Activated CD4-positive, alpha-beta memory T cell treated with anti-CD3 and anti-CD28 coated beads, Interleukin-2, amount 10 ng/mL, durations not matched to agents 7 days and 5 days (primary cell): ENCODE data around the gene NPS. TPM values are rescaled to one million over a fixed set of nuclear protein-coding genes. Genes with fewer than 3 reads are reported as not detected.

ENCODE experiments used
- CTCF ChIA-PET: fragments of 350-600 bp; sonication (Branson Sonifier 250); formaldehyde crosslinking; loops from one replicate; lab custom pipeline; 2021; ENCODE audit warnings: antibody characterized with exemption, inconsistent platforms; lab: Charles Lee
- POLR2A ChIA-PET: fragments of 350-600 bp; sonication (Branson Sonifier 250); formaldehyde crosslinking; loops from one replicate; lab custom pipeline; 2021; ENCODE audit warnings: antibody characterized with exemption; lab: Charles Lee
- DNase-seq: peaks from one replicate; pipeline ENCODE4 v3.0.0-alpha.2; 2020
- H3K27ac Mint-ChIP-seq: one replicate; pipeline ENCODE4 v1.8.0; 2021; ENCODE audit warnings: mild to moderate bottlenecking, mixed read lengths
- H3K27me3 Mint-ChIP-seq: one replicate; pipeline ENCODE4 v1.8.0; 2021; ENCODE audit warnings: mixed read lengths
- H3K36me3 Mint-ChIP-seq: one replicate; pipeline ENCODE4 v1.8.0; 2021; ENCODE audit warnings: low read depth, mixed read lengths
- H3K4me1 Mint-ChIP-seq: one replicate; pipeline ENCODE4 v1.8.0; 2021; ENCODE audit warnings: mixed read lengths
- H3K4me3 Mint-ChIP-seq: one replicate; pipeline ENCODE4 v1.8.0; 2021; ENCODE audit warnings: mild to moderate bottlenecking, mixed read lengths
- H3K9me3 Mint-ChIP-seq: one replicate; pipeline ENCODE4 v1.8.0; 2021; ENCODE audit warnings: mixed read lengths
- total RNA-seq, 2 experiments: library from RNA; stranded (reverse); gene quantifications; one replicate each; pipeline ENCODE4 v1.2.3, GENCODE V29; 2021

Gene NPS
- total RNA-seq, 2 experiments from 2014 or later, result not detected

DNA sequence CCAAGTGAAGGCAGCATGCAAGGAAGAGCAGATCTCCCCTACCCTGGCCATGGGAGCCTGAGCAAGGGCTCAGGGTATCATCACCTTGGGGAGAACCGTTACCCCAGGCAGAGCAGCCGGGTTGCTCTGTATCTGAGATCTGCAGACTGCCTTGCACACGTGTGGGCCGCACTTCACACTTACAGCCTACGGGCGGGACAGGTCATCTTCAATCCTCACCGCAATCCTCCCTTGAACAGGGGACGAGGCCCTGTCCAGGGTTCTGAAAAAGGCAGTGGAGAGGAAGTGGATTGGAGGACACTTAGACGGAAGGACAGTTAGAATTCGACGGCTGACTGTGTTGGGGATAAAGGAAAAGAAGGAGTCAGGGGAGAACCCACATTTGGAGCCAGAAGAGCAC lies 51.4 kb downstream of the NPS start:
- H3K4me1 Mint-ChIP-seq, result no peaks in the 10 kb centered on the region
- CTCF ChIA-PET, result no interaction called here
- H3K27me3 Mint-ChIP-seq, result no peaks in the 10 kb centered on the region

More for the DNA sequence above, 51.4 kb downstream of the NPS start:
- H3K9me3 Mint-ChIP-seq, result no peaks in the 10 kb centered on the region
- no peaks in the 10 kb centered on the region for H3K36me3 Mint-ChIP-seq
- POLR2A ChIA-PET, result no interaction called here
- H3K4me3 Mint-ChIP-seq, result no peak overlapping the region
- DNase-seq, result no peak
- H3K27ac Mint-ChIP-seq, result no peak overlapping the region

Other genes with a start within 250 kb of the NPS start
- not detected for gene FOXI2, start 187.9 kb downstream of the NPS start, total RNA-seq